ENCODE data around the gene HNRNPUL1. TPM values are rescaled to one million over a fixed set of nuclear protein-coding genes. Genes with fewer than 3 reads are reported as not detected.
A peak's percentile ranks its signal among the peaks of the same experiment; 100 is the strongest.

HNRNPUL1 gene
- total and polyA plus RNA-seq, 2 experiments from 2014 or later, result 204 to 207 TPM

GRCh38 chr19:41225238-41226052 lies 38.7 kb upstream of the HNRNPUL1 start:
- no peak for TF ChIP-seq ZNF462 (CRISPR knock-in tag; IDR thresholded peaks at IDR 0.05)
- TF ChIP-seq CREB1 (CRISPR knock-in tag; IDR thresholded peaks at IDR 0.05; ENCODE audit: low read depth), result no peak
- TF ChIP-seq REST (IDR thresholded peaks at IDR 0.05; ENCODE audit: unreplicated experiment), result no peak
- no peak for TF ChIP-seq STAT1 (IDR thresholded peaks at IDR 0.05; ENCODE audit: unreplicated experiment)
- no peak for TF ChIP-seq POLR2AphosphoS5 (IDR thresholded peaks at IDR 0.05; ENCODE audit: low read depth)
- TF ChIP-seq NANOG (IDR thresholded peaks at IDR 0.05; ENCODE audit: borderline replicate concordance), result no peak
- TF ChIP-seq EZH2phosphoT487 (IDR thresholded peaks at IDR 0.05; ENCODE audit: unreplicated experiment), result no peak
- Histone ChIP-seq H3K79me2 (replicated peaks; ENCODE audit: insufficient read depth) (0 out of 2 replicates have a peak, but pooled peaks cover 5% of the 10 kb centered on the region), H3K4me1 (ENCODE audit: insufficient read depth) (peaks cover 28% of the 10 kb centered on the region), H3K4me3 (peak overlapping the region; percentile 67), H3K36me3 (ENCODE audit: insufficient read depth) (no peaks in the 10 kb centered on the region), H3K27ac (ENCODE audit: low read depth) (peak overlapping the region; percentile 80), H3F3A (replicated peaks; ENCODE audit: low read depth) (peaks cover 25% of the 10 kb centered on the region), H3K27me3 (ENCODE audit: insufficient read depth) (no peaks in the 10 kb centered on the region), H2AFZ (peak overlapping the region; percentile 47; the same call in 1 of the 2 replicates), H4K20me1 (replicated peaks; ENCODE audit: insufficient read depth) (no peaks in the 10 kb centered on the region), H3K9me2 (ENCODE audit: insufficient read depth) (no peaks in the 10 kb centered on the region), H3K4me2 (peak overlapping the region; percentile 86)
- H3K36me3 Mint-ChIP-seq (ENCODE audit: low read depth), result peaks cover 16% of the 10 kb centered on the region
- H3K27me3 Mint-ChIP-seq (ENCODE audit: insufficient read depth, low read depth, poor library complexity), result peaks cover 5% of the 10 kb centered on the region
- DNase-seq (ENCODE audit: low spot score), result peak; percentile 80
- H3K9me3 Mint-ChIP-seq, result no peaks in the 10 kb centered on the region
- H3K4me3 Mint-ChIP-seq, result peak overlapping the region; percentile 61
- peaks cover 44% of the 10 kb centered on the region for H3K4me1 Mint-ChIP-seq
- ATAC-seq, result peak; percentile 58
- peak overlapping the region; percentile 92 for H3K27ac Mint-ChIP-seq
